ACC112 (cell line): ENCODE data around the gene UBALD2.
"Not testable (repeated sequence)": the region's sequence is repeated elsewhere in the genome, so short reads cannot be mapped to it uniquely, and the experiment has no call there.

Experiments
- H2AFZ ChIP-seq: fragments of 200-600 bp; sonication (generic); one replicate; pipeline ENCODE4 v1.6.0; 2017; ENCODE audit warnings: antibody characterized with exemption, low read length; ENCODE audit not compliant: unreplicated experiment
- H3K27ac ChIP-seq: fragments of 200-600 bp; sonication (generic); 2 replicates; pipeline ENCODE4 v1.5.1; 2014; ENCODE audit warnings: low read depth, mild to moderate bottlenecking, antibody characterized with exemption, low read length, moderate library complexity
- H3K27me3 ChIP-seq: fragments of 200-600 bp; sonication (generic); 2 replicates; pipeline ENCODE4 v1.6.1; 2014; ENCODE audit warnings: mild to moderate bottlenecking, antibody characterized with exemption, low read length, moderate library complexity, mixed read lengths; ENCODE audit not compliant: insufficient read depth
- H3K36me3 ChIP-seq: fragments of 200-600 bp; sonication (generic); 2 replicates; pipeline ENCODE4 v1.6.1; 2016; ENCODE audit warnings: mild to moderate bottlenecking, antibody characterized with exemption, low read length, moderate library complexity, mixed read lengths; ENCODE audit not compliant: insufficient read depth
- H3K4me1 ChIP-seq: fragments of 200-600 bp; sonication (generic); one replicate; pipeline ENCODE4 v1.6.1; 2016; ENCODE audit warnings: low read length, mixed read lengths; ENCODE audit not compliant: insufficient read depth, unreplicated experiment, control insufficient read depth
- H3K4me3 ChIP-seq: fragments of 200-600 bp; sonication (generic); 2 replicates; pipeline ENCODE4 v1.5.1; 2014; ENCODE audit warnings: mild to moderate bottlenecking, low read depth, low read length
- H3K79me2 ChIP-seq: fragments of 200-600 bp; sonication (generic); one replicate; pipeline ENCODE4 v1.6.0; 2016; ENCODE audit warnings: low read length; ENCODE audit not compliant: control insufficient read depth, unreplicated experiment, insufficient read depth

The UBALD2 gene

GRCh38 chr17:76255801-76256429 lies 9.2 kb upstream of the UBALD2 start:
- no peak overlapping the region for H3K27ac ChIP-seq
- H3K4me1 ChIP-seq, result peaks cover 24% of the 10 kb centered on the region
- H3K4me3 ChIP-seq, result no peak overlapping the region
- no peak overlapping the region for H2AFZ ChIP-seq
- no peaks in the 10 kb centered on the region for H3K79me2 ChIP-seq
- H3K36me3 ChIP-seq, result no peaks in the 10 kb centered on the region
- H3K27me3 ChIP-seq, result no peaks in the 10 kb centered on the region

GRCh38 chr17:76256430-76257050 lies 8.6 kb upstream of the UBALD2 start:
- not testable (repeated sequence) for H3K27ac ChIP-seq, H3K79me2 ChIP-seq, H3K4me3 ChIP-seq, H3K27me3 ChIP-seq, H3K36me3 ChIP-seq, H2AFZ ChIP-seq
- peaks cover 21% of the 10 kb centered on the region for H3K4me1 ChIP-seq

GRCh38 chr17:76260220-76260619 lies 4.9 kb upstream of the UBALD2 start:
- H3K79me2 ChIP-seq, result no peaks in the 10 kb centered on the region
- H3K4me1 ChIP-seq, result peaks cover 9% of the 10 kb centered on the region
- H3K4me3 ChIP-seq, result no peak overlapping the region
- H2AFZ ChIP-seq, result no peak overlapping the region
- no peaks in the 10 kb centered on the region for H3K27me3 ChIP-seq
- no peaks in the 10 kb centered on the region for H3K36me3 ChIP-seq
- no peak overlapping the region for H3K27ac ChIP-seq

- Histone ChIP-seq H3K36me3 (no peaks in the 10 kb centered on the region), H3K4me3 (no peak overlapping the region), H3K4me1 (peaks cover 9% of the 10 kb centered on the region), H3K79me2 (peaks cover 4% of the 10 kb centered on the region), H3K27ac (no peak overlapping the region), H2AFZ (no peak overlapping the region), H3K27me3 (no peaks in the 10 kb centered on the region)
Observed at GRCh38 chr17:76260669-76261068, 4.5 kb upstream of the UBALD2 start.

GRCh38 chr17:76261421-76262215 lies 3.5 kb upstream of the UBALD2 start:
- Histone ChIP-seq H3K36me3 (no peaks in the 10 kb centered on the region), H2AFZ (no peak overlapping the region), H3K4me3 (no peak overlapping the region), H3K27ac (no peak overlapping the region), H3K4me1 (peaks cover 10% of the 10 kb centered on the region), H3K79me2 (peaks cover 13% of the 10 kb centered on the region), H3K27me3 (no peaks in the 10 kb centered on the region)

GRCh38 chr17:76262732-76263344 lies 2.3 kb upstream of the UBALD2 start:
- H3K4me1 ChIP-seq, result peaks cover 20% of the 10 kb centered on the region
- peaks cover 26% of the 10 kb centered on the region for H3K79me2 ChIP-seq
- no peaks in the 10 kb centered on the region for H3K36me3 ChIP-seq
- H3K27me3 ChIP-seq, result no peaks in the 10 kb centered on the region
- no peak overlapping the region for H2AFZ ChIP-seq
- no peak overlapping the region for H3K27ac ChIP-seq
- no peak overlapping the region for H3K4me3 ChIP-seq

- peak overlapping the region; percentile 77 for H2AFZ ChIP-seq
- no peak overlapping the region for H3K4me3 ChIP-seq
- no peaks in the 10 kb centered on the region for H3K36me3 ChIP-seq
- peaks cover 34% of the 10 kb centered on the region for H3K79me2 ChIP-seq
- H3K4me1 ChIP-seq, result peaks cover 30% of the 10 kb centered on the region
- H3K27me3 ChIP-seq, result no peaks in the 10 kb centered on the region
- H3K27ac ChIP-seq, result peak overlapping the region; percentile 80
Observed at GRCh38 chr17:76263896-76264295, 1.3 kb upstream of the UBALD2 start.

- peak overlapping the region; percentile 77 for H2AFZ ChIP-seq
- H3K4me3 ChIP-seq, result peak overlapping the region; percentile 66
- H3K36me3 ChIP-seq, result no peaks in the 10 kb centered on the region
- peaks cover 31% of the 10 kb centered on the region for H3K4me1 ChIP-seq
- H3K27me3 ChIP-seq, result no peaks in the 10 kb centered on the region
- peaks cover 39% of the 10 kb centered on the region for H3K79me2 ChIP-seq
- peak overlapping the region; percentile 80 for H3K27ac ChIP-seq
Observed at GRCh38 chr17:76264425-76264754, 758 bp upstream of the UBALD2 start.

- Histone ChIP-seq H3K79me2 (peaks cover 43% of the 10 kb centered on the region), H3K36me3 (no peaks in the 10 kb centered on the region), H3K27ac (peak overlapping the region; percentile 79), H3K4me1 (peaks cover 30% of the 10 kb centered on the region), H3K27me3 (no peaks in the 10 kb centered on the region), H3K4me3 (peak overlapping the region; percentile 84), H2AFZ (peak overlapping the region; percentile 1)
Observed at GRCh38 chr17:76265624-76266243, 586 bp downstream of the UBALD2 start.

GRCh38 chr17:76266244-76266938 lies 1.2 kb downstream of the UBALD2 start:
- Histone ChIP-seq H3K79me2 (peaks cover 43% of the 10 kb centered on the region), H3K4me1 (peaks cover 30% of the 10 kb centered on the region), H2AFZ (peak overlapping the region; percentile 1), H3K27me3 (no peaks in the 10 kb centered on the region), H3K4me3 (peak overlapping the region; percentile 84), H3K27ac (peak overlapping the region; percentile 79), H3K36me3 (no peaks in the 10 kb centered on the region)
